Amniotic epithelial cell (primary cell): ENCODE measurements around the gene PSRC1.

Experiments
- DNase-seq: peaks from one replicate; pipeline ENCODE4 v3.0.0-alpha.2; 2010; ENCODE audit warnings: low read depth

The PSRC1 gene

GRCh38 chr1:109272021-109272799, 10.7 kb downstream of the PSRC1 start:
- no peak for DNase-seq

GRCh38 chr1:109271458-109271857, 11.5 kb downstream of the PSRC1 start:
- DNase-seq = no peak

- DNase-seq = no peak
Observed at GRCh38 chr1:109270623-109271317, 12.2 kb downstream of the PSRC1 start.

DNA sequence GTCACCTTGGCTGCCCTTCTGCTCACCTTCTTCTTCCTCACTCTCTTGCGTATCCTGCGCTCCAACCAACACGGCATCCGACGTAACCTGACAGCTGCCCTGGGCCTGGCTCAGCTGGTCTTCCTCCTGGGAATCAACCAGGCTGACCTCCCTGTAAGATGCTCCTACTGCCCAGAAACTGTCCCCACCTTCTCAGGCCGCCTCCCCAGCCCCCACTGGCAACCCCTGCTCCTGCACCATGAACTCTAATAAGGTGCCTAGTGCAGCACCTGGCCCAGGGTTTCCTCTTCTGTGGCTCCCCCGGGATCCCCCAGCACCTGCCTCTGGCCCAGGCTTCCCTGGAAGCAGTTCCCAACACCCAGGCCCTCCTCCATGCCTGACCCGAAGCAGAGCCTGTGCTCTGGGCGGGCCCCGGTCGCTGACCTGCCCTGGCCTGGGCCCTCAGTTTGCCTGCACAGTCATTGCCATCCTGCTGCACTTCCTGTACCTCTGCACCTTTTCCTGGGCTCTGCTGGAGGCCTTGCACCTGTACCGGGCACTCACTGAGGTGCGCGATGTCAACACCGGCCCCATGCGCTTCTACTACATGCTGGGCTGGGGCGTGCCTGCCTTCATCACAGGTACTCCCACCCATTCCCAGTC, 12.8 kb downstream of the PSRC1 start:
- no peak for DNase-seq

GRCh38 chr1:109269212-109269980, 13.5 kb downstream of the PSRC1 start:
- no peak for DNase-seq

- DNase-seq = no peak
Observed at GRCh38 chr1:109268431-109269211, 14.3 kb downstream of the PSRC1 start.

- no peak for DNase-seq
Observed at GRCh38 chr1:109267743-109268300, 15.1 kb downstream of the PSRC1 start.

DNA sequence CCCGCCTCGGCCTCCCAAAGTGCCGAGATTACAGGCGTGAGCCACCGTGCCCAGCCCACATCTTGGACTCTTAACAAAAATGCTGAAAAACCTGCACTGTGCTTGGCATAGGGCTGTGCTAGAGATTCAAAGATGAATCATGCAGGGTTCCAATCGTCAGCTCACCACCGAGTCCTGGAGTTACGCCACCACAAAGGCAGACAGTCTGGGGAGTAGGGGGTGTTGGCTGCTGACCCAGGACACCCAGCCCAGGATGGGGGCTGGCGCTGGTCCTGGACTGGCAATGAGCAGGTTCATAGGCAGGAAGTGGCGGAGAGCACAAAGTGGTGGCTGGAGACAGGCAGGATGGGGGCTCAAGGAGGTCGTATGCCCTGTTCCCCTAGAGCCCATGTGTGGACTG, 16.0 kb downstream of the PSRC1 start:
- DNase-seq = peak; percentile 72

GRCh38 chr1:109265741-109266330, 17.1 kb downstream of the PSRC1 start:
- no peak for DNase-seq

- no peak for DNase-seq
Observed at GRCh38 chr1:109265016-109265415, 17.9 kb downstream of the PSRC1 start.

- DNase-seq = no peak
Observed at GRCh38 chr1:109264379-109264755, 18.6 kb downstream of the PSRC1 start.

- DNase-seq = peak; percentile 67
Observed at GRCh38 chr1:109263597-109264378, 19.2 kb downstream of the PSRC1 start.

- no peak for DNase-seq
Observed at GRCh38 chr1:109263234-109263596, 19.7 kb downstream of the PSRC1 start.

- DNase-seq = no peak
Observed at GRCh38 chr1:109262231-109263055, 20.5 kb downstream of the PSRC1 start.

DNA sequence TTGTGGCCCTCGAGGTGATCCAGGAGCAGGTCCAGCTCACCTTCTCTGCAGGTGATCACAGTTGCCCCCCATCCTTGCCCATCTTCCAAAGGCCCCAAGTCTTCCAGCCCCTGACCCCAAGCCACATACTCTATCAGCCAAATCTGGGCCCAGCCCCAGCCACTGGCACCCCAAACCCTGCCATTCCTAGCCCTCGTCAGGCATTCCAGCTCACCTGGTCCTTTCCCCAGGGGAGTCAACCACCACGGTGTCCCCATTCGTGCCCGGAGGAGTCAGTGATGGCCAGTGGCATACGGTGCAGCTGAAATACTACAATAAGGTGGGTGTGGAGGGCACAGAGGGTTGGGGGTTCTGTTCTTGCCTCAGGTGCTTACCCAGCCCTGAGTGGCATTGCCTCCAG, 21.4 kb downstream of the PSRC1 start:
- DNase-seq = no peak

- DNase-seq = no peak
Observed at GRCh38 chr1:109261006-109261405, 21.9 kb downstream of the PSRC1 start.

- no peak for DNase-seq
Observed at GRCh38 chr1:109259674-109260557, 23.0 kb downstream of the PSRC1 start.
